PC-3 (cell line): ENCODE results near the gene CEP70. TPM values are rescaled to one million over a fixed set of nuclear protein-coding genes. Genes with fewer than 3 reads are reported as not detected.
"Not testable (repeated sequence)": the region's sequence is repeated elsewhere in the genome, so short reads cannot be mapped to it uniquely, and the experiment has no call there.

Experiments used
- ATAC-seq: fragments of 200-7000 bp; cut with Tn5 transposase; 2 replicates; pipeline ENCODE4 v1.9.1; 2020; ENCODE audit warnings: mild to moderate bottlenecking, moderate library complexity
- BruUV-seq: library from RNA; stranded (reverse); fragments of 400-500 nt; replicated peaks from 2 replicates; lab custom pipeline; 2021; lab: Mats Ljungman, UMichigan
- CTCF ChIA-PET: fragments of 300-600 bp; sonication (Branson Sonifier 250); formaldehyde crosslinking; loops from one replicate; lab custom pipeline; 2022; ENCODE audit warnings: antibody characterized with exemption; lab: Charles Lee
- POLR2A ChIA-PET: fragments of 300-600 bp; sonication (Branson Sonifier 250); formaldehyde crosslinking; loops from one replicate; lab custom pipeline; 2022; ENCODE audit warnings: antibody characterized with exemption; ENCODE audit not compliant: unreplicated experiment; lab: Charles Lee
- DNase-seq: peaks from one replicate; pipeline ENCODE4 v3.0.0-alpha.2; 2015
- H2AFZ ChIP-seq: fragments of 300-600 bp; sonication (generic); 2 replicates; pipeline ENCODE4 v1.6.0; 2016; ENCODE audit warnings: antibody characterized with exemption, low read length
- H3F3A ChIP-seq: fragments of 300-600 bp; sonication (generic); one replicate; pipeline ENCODE4 v1.6.0; 2017; ENCODE audit warnings: antibody characterized with exemption, low read length, control low read depth, mild to moderate bottlenecking; ENCODE audit not compliant: unreplicated experiment
- H3K27ac ChIP-seq: fragments of 300-600 bp; sonication (generic); 2 replicates; pipeline ENCODE4 v1.5.1; 2016; ENCODE audit warnings: mild to moderate bottlenecking, low read length
- H3K27me3 ChIP-seq: fragments of 300-600 bp; sonication (generic); 2 replicates; pipeline ENCODE4 v1.6.1; 2016; ENCODE audit warnings: low read length, mixed read lengths
- H3K36me3 ChIP-seq: fragments of 300-600 bp; sonication (generic); 2 replicates; pipeline ENCODE4 v1.6.1; 2016; ENCODE audit warnings: low read depth, mixed run types, low read length, mixed read lengths
- H3K4me1 ChIP-seq: fragments of 300-600 bp; sonication (generic); 2 replicates; pipeline ENCODE4 v1.5.1; 2016; ENCODE audit warnings: low read length; ENCODE audit not compliant: insufficient read depth
- H3K4me2 ChIP-seq: fragments of 300-600 bp; sonication (generic); 2 replicates; pipeline ENCODE4 v1.6.0; 2016; ENCODE audit warnings: low read length
- H3K4me3 ChIP-seq: fragments of 300-600 bp; sonication (generic); 2 replicates; pipeline ENCODE4 v1.5.1; 2016; ENCODE audit warnings: mild to moderate bottlenecking, low read length, mixed read lengths
- H3K79me2 ChIP-seq: fragments of 300-600 bp; sonication (generic); 2 replicates; pipeline ENCODE4 v1.6.1; 2017; ENCODE audit warnings: low read length, mixed read lengths
- H3K9ac ChIP-seq: fragments of 300-600 bp; sonication (generic); 2 replicates; pipeline ENCODE4 v1.6.0; 2016; ENCODE audit warnings: mild to moderate bottlenecking, low read length
- H3K9me2 ChIP-seq: fragments of 300-600 bp; sonication (generic); replicated peaks from 2 replicates; pipeline ENCODE4 v1.6.1; 2016; ENCODE audit warnings: mixed run types, low read length, mixed read lengths
- H3K9me3 ChIP-seq: fragments of 300-600 bp; sonication (generic); 2 replicates; pipeline ENCODE4 v1.6.1; 2016; ENCODE audit warnings: low read length, mixed read lengths
- H4K20me1 ChIP-seq: fragments of 300-600 bp; sonication (generic); 2 replicates; pipeline ENCODE4 v1.6.1; 2016; ENCODE audit warnings: low read length, mixed read lengths
- CTCF ChIP-seq: fragments of 300-600 bp; sonication (generic); conservative IDR thresholded peaks from 2 replicates; pipeline ENCODE4 v1.5.1; 2017; ENCODE audit warnings: antibody characterized with exemption, low read depth, mild to moderate bottlenecking, low read length
- EZH2 ChIP-seq: fragments of 300-600 bp; sonication (generic); IDR thresholded peaks from one replicate; pipeline ENCODE4 v1.6.1; 2017; ENCODE audit warnings: antibody characterized with exemption, mild to moderate bottlenecking, low read length; ENCODE audit not compliant: unreplicated experiment
- EZH2phosphoT487 ChIP-seq: fragments of 300-600 bp; sonication (generic); IDR thresholded peaks from 2 replicates; pipeline ENCODE4 v1.6.1; 2018; ENCODE audit warnings: mild to moderate bottlenecking, antibody characterized with exemption, low read length, borderline replicate concordance
- intact Hi-C: fragments of 100-400 bp; cut with micrococcal nuclease; formaldehyde crosslinking; loops from 2 replicates; pipeline ENCODE4 v1.9.0; 2023
- total RNA-seq: library from RNA; depleted of rRNA; stranded (reverse); fragments of >200 nt; gene quantifications from 2 replicates; pipeline ENCODE4 v1.2.3, GENCODE V29; 2014

CEP70 gene
- total RNA-seq, 1 experiment from 2014 or later, result 16.7 TPM

GRCh38 chr3:138609898-138610266 is 15.8 kb upstream of the CEP70 start:
- Histone ChIP-seq H3K9me2 (no peaks in the 10 kb centered on the region), H3F3A (no peaks in the 10 kb centered on the region), H3K9ac (peak overlapping the region; percentile 91; the same call in 1 of the 2 replicates), H3K4me1 (peaks cover 12% of the 10 kb centered on the region; the same call in 1 of the 2 replicates), H3K27ac (no peak overlapping the region), H4K20me1 (no peaks in the 10 kb centered on the region), H3K79me2 (peaks cover 14% of the 10 kb centered on the region), H3K27me3 (no peaks in the 10 kb centered on the region), H2AFZ (peak overlapping the region; percentile 92; the same call in 1 of the 2 replicates), H3K4me3 (peak overlapping the region; percentile 83), H3K36me3 (no peaks in the 10 kb centered on the region), H3K4me2 (peak overlapping the region; percentile 85), H3K9me3 (no peaks in the 10 kb centered on the region)
- POLR2A ChIA-PET, result interaction anchor here (0.6 kb wide), 2 partner anchors 16 to 312 kb away, joined by 3 to 5 read pairs; partner anchors contain the start of gene CEP70
- no peak for ATAC-seq
- no peak for DNase-seq
- CTCF ChIA-PET, result no interaction called here
- BruUV-seq, result TSS peak; percentile 78
- TF ChIP-seq EZH2phosphoT487, result no peak
- no peak for TF ChIP-seq CTCF
- TF ChIP-seq EZH2, result no peak
- intact Hi-C loops, result no loop called here

- H3K9ac ChIP-seq, result peak within 1 kb of the TSS; percentile 91
- no peaks in the 10 kb centered on the region for H3K9me2 ChIP-seq
- BruUV-seq, result no TSS peak
- no peaks in the 10 kb centered on the region for H3F3A ChIP-seq
- H2AFZ ChIP-seq, result peak within 1 kb of the TSS; percentile 92
- ATAC-seq (peak; percentile 83), DNase-seq (peak; percentile 58)
- H3K27me3 ChIP-seq, result no peaks in the 10 kb centered on the region
- TF ChIP-seq EZH2, result no peak
- TF ChIP-seq EZH2phosphoT487, result no peak
- no peak for TF ChIP-seq CTCF
- intact Hi-C loops, result no loop called here
- H3K9me3 ChIP-seq, result no peaks in the 10 kb centered on the region
- ChIA-PET POLR2A (no interaction called here), CTCF (no interaction called here)
- H3K4me2 ChIP-seq, result peak within 1 kb of the TSS; percentile 85
- H3K79me2 ChIP-seq, result peaks cover 14% of the 10 kb centered on the region
- H3K4me3 ChIP-seq, result peak within 1 kb of the TSS; percentile 83
- H3K27ac ChIP-seq, result peak within 1 kb of the TSS; percentile 70
- H3K4me1 ChIP-seq, result peaks cover 12% of the 10 kb centered on the region; the same call in 1 of the 2 replicates
- no peaks in the 10 kb centered on the region for H4K20me1 ChIP-seq
- no peaks in the 10 kb centered on the region for H3K36me3 ChIP-seq
These were observed 14.5 kb upstream of the CEP70 start, which contains the start of gene FAIM for GRCh38 chr3:138608322-138609135. Gene FAIM, plus strand, starts transcription at chr3:138608771. Its CDS starts 10,956 bp downstream, at chr3:138619727.

- H3K79me2 ChIP-seq, DNase-seq, H3K9ac ChIP-seq, BruUV-seq, ATAC-seq, H3K27ac ChIP-seq, H3K27me3 ChIP-seq, H3K36me3 ChIP-seq, H2AFZ ChIP-seq, H3K4me3 ChIP-seq, H3K4me1 ChIP-seq, H3K9me3 ChIP-seq, H3F3A ChIP-seq, H4K20me1 ChIP-seq, CTCF ChIA-PET, H3K4me2 ChIP-seq, H3K9me2 ChIP-seq, intact Hi-C loops, POLR2A ChIA-PET: not testable (repeated sequence)
These were observed 10.1 kb upstream of the CEP70 start for GRCh38 chr3:138604106-138604595.

- H3K4me1 ChIP-seq, H3K79me2 ChIP-seq, H3K36me3 ChIP-seq, H2AFZ ChIP-seq, H3K4me3 ChIP-seq, H3K9me3 ChIP-seq, BruUV-seq, H3F3A ChIP-seq, CTCF ChIA-PET, DNase-seq, ATAC-seq, H4K20me1 ChIP-seq, POLR2A ChIA-PET, H3K9ac ChIP-seq, H3K9me2 ChIP-seq, intact Hi-C loops, H3K27ac ChIP-seq, H3K27me3 ChIP-seq, H3K4me2 ChIP-seq: not testable (repeated sequence)
These were observed 7.6 kb upstream of the CEP70 start for GRCh38 chr3:138601661-138602060.
